ENCODE measurements around the gene PRDM1. TPM values are rescaled to one million over a fixed set of nuclear protein-coding genes. Genes with fewer than 3 reads are reported as not detected.

PRDM1 gene
- 14.9 and 17.1 TPM in 2 replicates for total RNA-seq

GRCh38 chr6:106085984-106086813, at the start of gene PRDM1:
TSS of gene PRDM1 (plus strand) at chr6:106086336. CDS start at chr6:106086554, 218 bp downstream.

Other genes starting within 250 kb of the PRDM1 start
- gene ATG5, start 239.4 kb downstream of the PRDM1 start, total RNA-seq = 71.8 and 87.6 TPM in 2 replicates